Muscle of leg (tissue), 11 donors: ENCODE measurements around the gene MYO3B. TPM values are rescaled to one million over a fixed set of nuclear protein-coding genes. Genes with fewer than 3 reads are reported as not detected.
A peak's percentile ranks its signal among the peaks of the same experiment; 100 is the strongest.

Experiments
- DNase-seq: peaks from one replicate; pipeline ENCODE4 v3.0.0; 2013
- H3K27ac ChIP-seq: one replicate; pipeline ENCODE4 v1.5.1; 2013; ENCODE audit warnings: mild to moderate bottlenecking, low read length, control low read depth
- H3K27me3 ChIP-seq: one replicate; pipeline ENCODE4 v1.6.1; 2013; ENCODE audit warnings: low read length; ENCODE audit not compliant: control insufficient read depth, insufficient read depth
- H3K36me3 ChIP-seq: one replicate; pipeline ENCODE4 v1.6.1; 2013; ENCODE audit warnings: low read length; ENCODE audit not compliant: control insufficient read depth, insufficient read depth
- H3K4me1 ChIP-seq: one replicate; pipeline ENCODE4 v1.6.1; 2013; ENCODE audit warnings: low read length; ENCODE audit not compliant: control insufficient read depth, insufficient read depth
- H3K4me3 ChIP-seq: one replicate; pipeline ENCODE4 v1.5.1; 2013; ENCODE audit warnings: low read length, control low read depth
- H3K9me3 ChIP-seq: replicated peaks from 2 replicates; pipeline ENCODE4 v1.6.1; 2013; ENCODE audit warnings: low read depth, low read length; ENCODE audit not compliant: control insufficient read depth
- WGBS: methylation state at CpG from one replicate; pipeline ENCODE4 v1.1.5; 2013; ENCODE audit warnings: missing lambda C conversion rate; ENCODE audit not compliant: insufficient coverage; 5-methylcytosine and 5-hydroxymethylcytosine counted together
- polyA plus RNA-seq, 8 donors: library from polyadenylated mRNA; unstranded; fragments of 120-200 nt; gene quantifications; one replicate each; pipeline versions ENCODE4 v1.2.1 to v1.2.3, GENCODE V29; 2013; ENCODE audit warnings: inconsistent platforms in 1 of 8, low replicate concordance in 1 of 8; ENCODE audit not compliant: insufficient read length in 8 of 8, insufficient read depth in 1 of 8
- total RNA-seq: library from RNA; stranded (reverse); fragments of 120-200 nt; gene quantifications from one replicate; pipeline ENCODE4 v1.2.4, GENCODE V29; 2013

MYO3B gene
- total and polyA plus RNA-seq, 9 donors, result 0.12 to 0.79 (median 0.18) TPM

GRCh38 chr2:170310876-170311502 is 133.0 kb downstream of the MYO3B start:
- WGBS, result no CpG with 5 or more reads among the region's 5 CpGs
- Histone ChIP-seq H3K4me3 (no peak overlapping the region), H3K4me1 (peaks cover 11% of the 10 kb centered on the region), H3K27me3 (no peaks in the 10 kb centered on the region), H3K36me3 (no peaks in the 10 kb centered on the region), H3K9me3 (no peaks in the 10 kb centered on the region), H3K27ac (no peak overlapping the region)
- DNase-seq, result no peak

GRCh38 chr2:170313347-170313991 is 135.5 kb downstream of the MYO3B start:
- Histone ChIP-seq H3K4me1 (peaks cover 11% of the 10 kb centered on the region), H3K27me3 (no peaks in the 10 kb centered on the region), H3K9me3 (no peaks in the 10 kb centered on the region), H3K36me3 (no peaks in the 10 kb centered on the region), H3K27ac (no peak overlapping the region), H3K4me3 (no peak overlapping the region)
- peak; percentile 42 for DNase-seq
- 30% methylated on average over 1 of the region's 3 CpGs for WGBS

GRCh38 chr2:170313992-170314348 is 136.0 kb downstream of the MYO3B start:
- Histone ChIP-seq H3K36me3 (no peaks in the 10 kb centered on the region), H3K27me3 (no peaks in the 10 kb centered on the region), H3K4me3 (no peak overlapping the region), H3K27ac (no peak overlapping the region), H3K4me1 (peaks cover 11% of the 10 kb centered on the region), H3K9me3 (no peaks in the 10 kb centered on the region)
- no CpG with 5 or more reads among the region's 3 CpGs for WGBS
- no peak for DNase-seq

GRCh38 chr2:170314744-170315447 is 136.9 kb downstream of the MYO3B start:
- Histone ChIP-seq H3K4me3 (no peak overlapping the region), H3K36me3 (no peaks in the 10 kb centered on the region), H3K9me3 (no peaks in the 10 kb centered on the region), H3K27me3 (no peaks in the 10 kb centered on the region), H3K4me1 (peaks cover 11% of the 10 kb centered on the region), H3K27ac (no peak overlapping the region)
- no peak for DNase-seq
- WGBS, result no CpG with 5 or more reads among the region's 7 CpGs

- Histone ChIP-seq H3K36me3 (no peaks in the 10 kb centered on the region), H3K27ac (no peak overlapping the region), H3K27me3 (no peaks in the 10 kb centered on the region), H3K4me3 (no peak overlapping the region), H3K4me1 (no peaks in the 10 kb centered on the region), H3K9me3 (peaks cover 3% of the 10 kb centered on the region)
- DNase-seq, result no peak
- 100% methylated on average over 1 of the region's 3 CpGs for WGBS
These were observed 143.0 kb downstream of the MYO3B start for GRCh38 chr2:170320948-170321347.

GRCh38 chr2:170321526-170321925 is 143.6 kb downstream of the MYO3B start:
- WGBS, result no CpG with 5 or more reads among the region's 3 CpGs
- H3K27ac ChIP-seq, result no peak overlapping the region

GRCh38 chr2:170322140-170322766 is 144.3 kb downstream of the MYO3B start:
- H3K4me1 ChIP-seq, result no peaks in the 10 kb centered on the region
- no peak overlapping the region for H3K4me3 ChIP-seq
- WGBS, result 60% methylated on average over 1 of the region's 7 CpGs
- H3K9me3 ChIP-seq, result peaks cover 3% of the 10 kb centered on the region
- no peaks in the 10 kb centered on the region for H3K36me3 ChIP-seq
- H3K27me3 ChIP-seq, result no peaks in the 10 kb centered on the region
- no peak overlapping the region for H3K27ac ChIP-seq
- DNase-seq, result no peak

More at GRCh38 chr2:170321526-170321925, 143.6 kb downstream of the MYO3B start:
- no peaks in the 10 kb centered on the region for H3K27me3 ChIP-seq
- no peak for DNase-seq
- H3K4me1 ChIP-seq, result no peaks in the 10 kb centered on the region
- no peaks in the 10 kb centered on the region for H3K36me3 ChIP-seq
- H3K4me3 ChIP-seq, result no peak overlapping the region
- peaks cover 3% of the 10 kb centered on the region for H3K9me3 ChIP-seq

GRCh38 chr2:170323743-170324142 is 145.8 kb downstream of the MYO3B start:
- DNase-seq, result no peak
- 27% methylated on average over 3 of the region's 4 CpGs for WGBS
- H3K4me1 ChIP-seq, result no peaks in the 10 kb centered on the region

GRCh38 chr2:170324640-170325046 is 146.7 kb downstream of the MYO3B start:
- no peak overlapping the region for H3K27ac ChIP-seq
- H3K9me3 ChIP-seq, result peaks cover 3% of the 10 kb centered on the region
- no peaks in the 10 kb centered on the region for H3K4me1 ChIP-seq
- 7% methylated on average over 3 of the region's 4 CpGs for WGBS
- H3K27me3 ChIP-seq, result no peaks in the 10 kb centered on the region
- peak; percentile 16 for DNase-seq
- no peaks in the 10 kb centered on the region for H3K36me3 ChIP-seq
- no peak overlapping the region for H3K4me3 ChIP-seq

More at GRCh38 chr2:170323743-170324142, 145.8 kb downstream of the MYO3B start:
- Histone ChIP-seq H3K4me3 (no peak overlapping the region), H3K27ac (no peak overlapping the region), H3K36me3 (no peaks in the 10 kb centered on the region), H3K27me3 (no peaks in the 10 kb centered on the region), H3K9me3 (peaks cover 3% of the 10 kb centered on the region)

GRCh38 chr2:170330881-170331280 is 152.9 kb downstream of the MYO3B start:
- WGBS, result no CpG with 5 or more reads among the region's 1 CpG
- DNase-seq, result no peak
- Histone ChIP-seq H3K27me3 (no peaks in the 10 kb centered on the region), H3K27ac (no peak overlapping the region), H3K4me1 (no peaks in the 10 kb centered on the region), H3K36me3 (no peaks in the 10 kb centered on the region), H3K4me3 (no peak overlapping the region), H3K9me3 (no peaks in the 10 kb centered on the region)
